Astrocyte of the cerebellum (primary cell): ENCODE results near the gene LDLR.
"Not testable (repeated sequence)": the region's sequence is repeated elsewhere in the genome, so short reads cannot be mapped to it uniquely, and the experiment has no call there.

Experiments
- DNase-seq: peaks from one replicate; pipeline ENCODE4 v3.0.0-alpha.2; 2011; ENCODE audit warnings: low read depth
- H3K4me3 ChIP-seq: 2 replicates; pipeline ENCODE4 v1.5.1; 2011; ENCODE audit warnings: mild to moderate bottlenecking, low read depth, low read length, moderate library complexity
- CTCF ChIP-seq: IDR thresholded peaks from 2 replicates; pipeline ENCODE4 v1.5.1; 2012; ENCODE audit warnings: low read length, low read depth, moderate library complexity, mild to moderate bottlenecking; ENCODE audit errors: missing control alignments
- in situ Hi-C: cut with HindIII; loops from 2 replicates; pipeline ENCODE4 v1.10.0; 2017; ENCODE audit warnings: low sequenced_read_pairs

The LDLR gene

GRCh38 chr19:11111771-11112144 lies 22.5 kb downstream of the LDLR start:
- DNase-seq = no peak

GRCh38 chr19:11113140-11113708 lies 24.0 kb downstream of the LDLR start:
- no peak for TF ChIP-seq CTCF
- no peak for DNase-seq
- H3K4me3 ChIP-seq = no peak overlapping the region
- in situ Hi-C loops = no loop called here

More at GRCh38 chr19:11111771-11112144, 22.5 kb downstream of the LDLR start:
- in situ Hi-C loops = no loop called here
- H3K4me3 ChIP-seq = no peak overlapping the region
- TF ChIP-seq CTCF = no peak

- no peak for DNase-seq
- in situ Hi-C loops = no loop called here
- no peak for TF ChIP-seq CTCF
- H3K4me3 ChIP-seq = no peak overlapping the region
Measured at GRCh38 chr19:11115042-11115441, 25.8 kb downstream of the LDLR start.

GRCh38 chr19:11115895-11116446 lies 26.7 kb downstream of the LDLR start:
- H3K4me3 ChIP-seq = no peak overlapping the region
- TF ChIP-seq CTCF = no peak
- no peak for DNase-seq
- in situ Hi-C loops = no loop called here

GRCh38 chr19:11116507-11116906 lies 27.2 kb downstream of the LDLR start:
- DNase-seq = no peak

GRCh38 chr19:11121963-11122362 lies 32.7 kb downstream of the LDLR start:
- in situ Hi-C loops, H3K4me3 ChIP-seq, DNase-seq: not testable (repeated sequence)

More at GRCh38 chr19:11116507-11116906, 27.2 kb downstream of the LDLR start:
- no peak overlapping the region for H3K4me3 ChIP-seq
- no peak for TF ChIP-seq CTCF
- in situ Hi-C loops = no loop called here

GRCh38 chr19:11123114-11123513 lies 33.9 kb downstream of the LDLR start:
- in situ Hi-C loops = no loop called here
- no peak for TF ChIP-seq CTCF
- H3K4me3 ChIP-seq = no peak overlapping the region
- no peak for DNase-seq

GRCh38 chr19:11124157-11124556 lies 34.9 kb downstream of the LDLR start:
- H3K4me3 ChIP-seq, in situ Hi-C loops, DNase-seq: not testable (repeated sequence)
